Neural cell (in vitro differentiated cells): ENCODE measurements around the gene PCAT6. TPM values are rescaled to one million over a fixed set of nuclear protein-coding genes. Genes with fewer than 3 reads are reported as not detected.

Experiments
- H2AFZ ChIP-seq: fragments of 200-600, 300-800 bp; sonication (generic), shearing (Covaris generic); 2 replicates; pipeline ENCODE4 v1.6.0; 2014; ENCODE audit warnings: low read depth, mild to moderate bottlenecking, antibody characterized with exemption, low read length, moderate library complexity
- H3F3A ChIP-seq: fragments of 200-600 bp; shearing (Covaris generic); 2 replicates; pipeline ENCODE4 v1.6.1; 2016; ENCODE audit warnings: mild to moderate bottlenecking, moderate library complexity, mixed read lengths, antibody characterized with exemption, low read length; ENCODE audit not compliant: insufficient read depth, poor library complexity, severe bottlenecking
- H3K27ac ChIP-seq: fragments of 200-600, 300-800 bp; sonication (generic), shearing (Covaris generic); 2 replicates; pipeline ENCODE4 v1.5.1; 2014; ENCODE audit warnings: mild to moderate bottlenecking, low read length, moderate library complexity
- H3K27me3 ChIP-seq: fragments of 300-800, 200-600 bp; sonication (generic), shearing (Covaris generic); 2 replicates; pipeline ENCODE4 v1.6.0; 2014; ENCODE audit warnings: mild to moderate bottlenecking, low read depth, low read length, moderate library complexity; ENCODE audit not compliant: insufficient read depth
- H3K36me3 ChIP-seq: fragments of 300-800, 200-600 bp; sonication (generic), shearing (Covaris generic); 2 replicates; pipeline ENCODE4 v1.5.1; 2014; ENCODE audit warnings: mild to moderate bottlenecking, antibody characterized with exemption, low read length, moderate library complexity; ENCODE audit not compliant: insufficient read depth
- H3K4me2 ChIP-seq: fragments of 300-800, 200-600 bp; sonication (generic), shearing (Covaris generic); 2 replicates; pipeline ENCODE4 v1.6.0; 2014; ENCODE audit warnings: mild to moderate bottlenecking, low read length
- H3K4me3 ChIP-seq: fragments of 300-800, 200-600 bp; sonication (generic), shearing (Covaris generic); 2 replicates; pipeline ENCODE4 v1.5.1; 2014; ENCODE audit warnings: mild to moderate bottlenecking, low read length, moderate library complexity
- H3K79me2 ChIP-seq: fragments of 200-600 bp; shearing (Covaris generic); replicated peaks from 2 replicates; pipeline ENCODE4 v1.6.0; 2014; ENCODE audit warnings: mild to moderate bottlenecking, low read length, moderate library complexity; ENCODE audit not compliant: insufficient read depth
- H3K9ac ChIP-seq: fragments of 300-800, 200-600 bp; sonication (generic), shearing (Covaris generic); 2 replicates; pipeline ENCODE4 v1.6.1; 2016; ENCODE audit warnings: mild to moderate bottlenecking, low read length, mixed read lengths
- H3K9me2 ChIP-seq: fragments of 200-600 bp; shearing (Covaris generic); 2 replicates; pipeline ENCODE4 v1.6.1; 2016; ENCODE audit warnings: mild to moderate bottlenecking, low read length, mixed read lengths; ENCODE audit not compliant: insufficient read depth
- H3K9me3 ChIP-seq: fragments of 200-600, 300-800 bp; sonication (generic), shearing (Covaris generic); 2 replicates; pipeline ENCODE4 v1.6.1; 2016; ENCODE audit warnings: mild to moderate bottlenecking, mixed run types, low read length, moderate library complexity, mixed read lengths
- H4K20me1 ChIP-seq: fragments of 200-600 bp; shearing (Covaris generic); 2 replicates; pipeline ENCODE4 v1.6.1; 2016; ENCODE audit warnings: mild to moderate bottlenecking, mixed run types; ENCODE audit not compliant: insufficient read depth
- CTCF ChIP-seq: fragments of 450-650 bp; IDR thresholded peaks from 2 replicates; pipeline ENCODE4 v1.5.1; 2014; ENCODE audit warnings: antibody characterized with exemption, mild to moderate bottlenecking, moderate library complexity; ENCODE audit not compliant: poor library complexity, severe bottlenecking
- EP300 ChIP-seq: fragments of 450-650 bp; conservative IDR thresholded peaks from 2 replicates; pipeline ENCODE4 v1.6.1; 2014; ENCODE audit warnings: antibody characterized with exemption, mild to moderate bottlenecking, moderate library complexity; ENCODE audit not compliant: poor library complexity, severe bottlenecking
- EZH2 ChIP-seq: fragments of 200-600, 300-800 bp; shearing (Covaris generic), sonication (generic); IDR thresholded peaks from 2 replicates; pipeline ENCODE4 v1.6.1; 2014; ENCODE audit warnings: antibody characterized with exemption, low read length, borderline replicate concordance, mild to moderate bottlenecking; ENCODE audit not compliant: insufficient read depth, poor library complexity, severe bottlenecking
- MXI1 ChIP-seq: fragments of 450-650 bp; conservative IDR thresholded peaks from 2 replicates; pipeline ENCODE4 v1.6.1; 2014; ENCODE audit warnings: antibody characterized with exemption, mild to moderate bottlenecking; ENCODE audit not compliant: poor library complexity, severe bottlenecking
- POLR2AphosphoS5 ChIP-seq: IDR thresholded peaks from 2 replicates; pipeline ENCODE4 v1.6.1; 2012
- RAD21 ChIP-seq: fragments of 450-650 bp; conservative IDR thresholded peaks from 2 replicates; pipeline ENCODE4 v1.6.1; 2014; ENCODE audit warnings: antibody characterized with exemption, mild to moderate bottlenecking, moderate library complexity
- SMC3 ChIP-seq: fragments of 450-650 bp; conservative IDR thresholded peaks from 2 replicates; pipeline ENCODE4 v1.6.1; 2014; ENCODE audit warnings: antibody characterized with exemption, mild to moderate bottlenecking, moderate library complexity; ENCODE audit not compliant: poor library complexity
- TAF1 ChIP-seq: IDR thresholded peaks from 2 replicates; pipeline ENCODE4 v1.6.1; 2012; ENCODE audit warnings: low read depth
- polyA plus RNA-seq: library from polyadenylated mRNA; depleted of rRNA; stranded (reverse); fragments of >200 nt; gene quantifications from 2 replicates; pipeline ENCODE4 v1.2.3, GENCODE V29; 2014
- TF ChIP-seq, protein P1 (sequence below): IDR thresholded peaks from 2 replicates; pipeline ENCODE4 v1.6.1; 2012; ENCODE audit warnings: borderline replicate concordance

PCAT6 gene
- polyA plus RNA-seq, 1 donor from 2014 or later: 0.76 TPM

DNA sequence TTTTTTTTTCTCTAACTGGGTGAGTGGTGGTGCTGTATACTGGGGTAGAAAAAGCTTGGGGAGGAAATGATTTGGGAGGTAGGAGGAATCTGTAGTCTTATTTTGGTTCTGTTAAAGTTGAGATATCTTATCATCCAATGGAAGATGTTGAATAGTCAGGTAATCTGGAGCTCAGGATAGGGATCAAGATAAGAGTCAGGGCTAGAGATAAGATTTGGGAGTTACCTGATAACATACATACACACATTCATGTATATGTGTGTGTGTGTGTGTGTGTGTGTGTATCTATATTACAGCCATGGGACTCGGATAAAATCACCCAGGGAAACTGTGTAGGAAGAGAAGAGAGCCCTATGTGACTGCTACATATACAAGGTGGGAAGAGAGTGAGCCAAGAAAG, 8.1 kb downstream of the PCAT6 start:
- Histone ChIP-seq H3F3A (no peaks in the 10 kb centered on the region), H3K79me2 (no peaks in the 10 kb centered on the region), H3K4me3 (no peak overlapping the region), H3K27me3 (no peaks in the 10 kb centered on the region), H3K9me3 (no peaks in the 10 kb centered on the region), H2AFZ (no peak overlapping the region), H3K4me2 (no peak overlapping the region), H3K9ac (no peak overlapping the region), H4K20me1 (no peaks in the 10 kb centered on the region), H3K27ac (no peak overlapping the region), H3K36me3 (no peaks in the 10 kb centered on the region), H3K9me2 (no peaks in the 10 kb centered on the region)
- no peak for TF ChIP-seq MXI1
- TF ChIP-seq POLR2AphosphoS5: no peak
- no peak for TF ChIP-seq EP300
- no peak for TF ChIP-seq SMC3
- no peak for TF ChIP-seq RAD21
- no peak for TF ChIP-seq TAF1
- TF ChIP-seq, protein P1, sequence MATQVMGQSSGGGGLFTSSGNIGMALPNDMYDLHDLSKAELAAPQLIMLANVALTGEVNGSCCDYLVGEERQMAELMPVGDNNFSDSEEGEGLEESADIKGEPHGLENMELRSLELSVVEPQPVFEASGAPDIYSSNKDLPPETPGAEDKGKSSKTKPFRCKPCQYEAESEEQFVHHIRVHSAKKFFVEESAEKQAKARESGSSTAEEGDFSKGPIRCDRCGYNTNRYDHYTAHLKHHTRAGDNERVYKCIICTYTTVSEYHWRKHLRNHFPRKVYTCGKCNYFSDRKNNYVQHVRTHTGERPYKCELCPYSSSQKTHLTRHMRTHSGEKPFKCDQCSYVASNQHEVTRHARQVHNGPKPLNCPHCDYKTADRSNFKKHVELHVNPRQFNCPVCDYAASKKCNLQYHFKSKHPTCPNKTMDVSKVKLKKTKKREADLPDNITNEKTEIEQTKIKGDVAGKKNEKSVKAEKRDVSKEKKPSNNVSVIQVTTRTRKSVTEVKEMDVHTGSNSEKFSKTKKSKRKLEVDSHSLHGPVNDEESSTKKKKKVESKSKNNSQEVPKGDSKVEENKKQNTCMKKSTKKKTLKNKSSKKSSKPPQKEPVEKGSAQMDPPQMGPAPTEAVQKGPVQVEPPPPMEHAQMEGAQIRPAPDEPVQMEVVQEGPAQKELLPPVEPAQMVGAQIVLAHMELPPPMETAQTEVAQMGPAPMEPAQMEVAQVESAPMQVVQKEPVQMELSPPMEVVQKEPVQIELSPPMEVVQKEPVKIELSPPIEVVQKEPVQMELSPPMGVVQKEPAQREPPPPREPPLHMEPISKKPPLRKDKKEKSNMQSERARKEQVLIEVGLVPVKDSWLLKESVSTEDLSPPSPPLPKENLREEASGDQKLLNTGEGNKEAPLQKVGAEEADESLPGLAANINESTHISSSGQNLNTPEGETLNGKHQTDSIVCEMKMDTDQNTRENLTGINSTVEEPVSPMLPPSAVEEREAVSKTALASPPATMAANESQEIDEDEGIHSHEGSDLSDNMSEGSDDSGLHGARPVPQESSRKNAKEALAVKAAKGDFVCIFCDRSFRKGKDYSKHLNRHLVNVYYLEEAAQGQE: no peak
- TF ChIP-seq EZH2: no peak
- no peak for TF ChIP-seq CTCF

DNA sequence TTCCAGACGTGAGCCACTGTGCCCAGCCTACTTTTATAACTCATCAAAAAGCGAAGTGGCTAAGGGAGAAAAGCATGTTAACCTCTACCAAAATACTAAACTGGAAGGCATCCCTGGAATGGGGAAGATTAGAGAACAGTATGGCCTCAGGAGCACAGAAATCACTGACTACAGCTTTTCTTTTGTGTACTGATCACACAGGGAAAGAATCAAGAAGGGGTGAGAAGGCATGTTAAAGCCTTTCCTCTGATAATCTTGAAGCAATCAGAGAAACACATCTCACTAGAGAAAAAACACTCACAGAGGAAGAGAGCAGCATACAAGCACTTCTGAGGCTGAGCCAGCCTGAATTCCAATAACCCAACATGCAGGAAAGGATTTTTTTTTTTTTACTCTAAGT, 10.7 kb downstream of the PCAT6 start:
- no peak overlapping the region for H2AFZ ChIP-seq
- H3K27ac ChIP-seq: no peak overlapping the region

More for the DNA sequence above, 10.7 kb downstream of the PCAT6 start:
- TF ChIP-seq EZH2: no peak
- TF ChIP-seq RAD21: no peak
- TF ChIP-seq MXI1: no peak
- TF ChIP-seq, protein P1: no peak
- TF ChIP-seq SMC3: no peak
- TF ChIP-seq POLR2AphosphoS5: no peak
- no peak for TF ChIP-seq TAF1
- TF ChIP-seq CTCF: no peak
- no peak for TF ChIP-seq EP300
- H3K4me3 ChIP-seq: no peak overlapping the region
- no peaks in the 10 kb centered on the region for H3K9me2 ChIP-seq
- no peaks in the 10 kb centered on the region for H3K9me3 ChIP-seq
- no peaks in the 10 kb centered on the region for H3K27me3 ChIP-seq
- no peak overlapping the region for H3K9ac ChIP-seq
- no peaks in the 10 kb centered on the region for H4K20me1 ChIP-seq
- H3F3A ChIP-seq: no peaks in the 10 kb centered on the region
- no peaks in the 10 kb centered on the region for H3K79me2 ChIP-seq
- H3K36me3 ChIP-seq: no peaks in the 10 kb centered on the region
- no peak overlapping the region for H3K4me2 ChIP-seq
